GM21737 (cell line): Measurements from ENCODE around the gene AK4.
"Not testable (repeated sequence)": the region's sequence is repeated elsewhere in the genome, so short reads cannot be mapped to it uniquely, and the experiment has no call there.

Experiments
- ATAC-seq: cut with Tn5 transposase; IDR thresholded peaks from one replicate; pipeline ENCODE4 v1.9.1; 2021; ENCODE audit warnings: mild to moderate bottlenecking, moderate library complexity; ENCODE audit not compliant: unreplicated experiment

The AK4 gene

DNA sequence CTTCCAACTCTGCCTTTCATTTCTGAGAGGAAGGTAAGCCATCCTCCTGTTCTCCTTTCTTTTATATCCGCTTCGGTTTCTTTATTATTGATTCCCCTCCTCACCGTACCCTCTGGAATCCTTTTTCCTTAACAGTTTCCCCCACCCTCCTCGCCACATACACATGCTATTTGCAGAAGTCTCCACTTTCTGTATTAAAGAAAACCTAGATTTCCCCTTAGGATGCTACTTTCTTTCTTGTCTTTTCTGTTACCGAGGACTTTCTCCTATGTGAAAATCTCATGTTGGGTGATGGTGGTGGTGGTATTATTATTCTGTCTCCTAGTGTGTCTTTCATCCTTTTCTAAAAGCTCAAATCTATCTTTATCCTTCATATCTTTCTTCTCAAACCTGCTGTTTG, 62.3 kb downstream of the AK4 start:
- ATAC-seq: no peak

DNA sequence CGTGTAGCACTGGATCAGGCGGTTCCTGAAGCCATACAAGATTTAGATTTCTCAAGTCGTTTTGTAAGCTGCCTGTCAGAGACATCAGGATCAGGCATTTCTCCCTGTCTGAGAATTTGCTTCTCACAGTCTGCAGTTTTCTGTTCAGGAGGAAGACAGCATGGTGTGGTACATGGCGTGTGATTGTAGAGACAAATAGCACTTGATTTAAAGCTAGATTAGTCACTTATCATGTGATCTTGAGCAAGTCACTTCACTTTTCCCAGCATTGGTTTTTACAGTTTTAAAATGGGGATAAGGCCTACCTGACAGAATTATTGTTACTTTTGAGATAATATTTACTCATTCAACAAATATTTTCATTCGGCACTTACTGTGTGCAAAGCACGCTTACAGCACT, 63.3 kb downstream of the AK4 start:
- no peak for ATAC-seq

DNA sequence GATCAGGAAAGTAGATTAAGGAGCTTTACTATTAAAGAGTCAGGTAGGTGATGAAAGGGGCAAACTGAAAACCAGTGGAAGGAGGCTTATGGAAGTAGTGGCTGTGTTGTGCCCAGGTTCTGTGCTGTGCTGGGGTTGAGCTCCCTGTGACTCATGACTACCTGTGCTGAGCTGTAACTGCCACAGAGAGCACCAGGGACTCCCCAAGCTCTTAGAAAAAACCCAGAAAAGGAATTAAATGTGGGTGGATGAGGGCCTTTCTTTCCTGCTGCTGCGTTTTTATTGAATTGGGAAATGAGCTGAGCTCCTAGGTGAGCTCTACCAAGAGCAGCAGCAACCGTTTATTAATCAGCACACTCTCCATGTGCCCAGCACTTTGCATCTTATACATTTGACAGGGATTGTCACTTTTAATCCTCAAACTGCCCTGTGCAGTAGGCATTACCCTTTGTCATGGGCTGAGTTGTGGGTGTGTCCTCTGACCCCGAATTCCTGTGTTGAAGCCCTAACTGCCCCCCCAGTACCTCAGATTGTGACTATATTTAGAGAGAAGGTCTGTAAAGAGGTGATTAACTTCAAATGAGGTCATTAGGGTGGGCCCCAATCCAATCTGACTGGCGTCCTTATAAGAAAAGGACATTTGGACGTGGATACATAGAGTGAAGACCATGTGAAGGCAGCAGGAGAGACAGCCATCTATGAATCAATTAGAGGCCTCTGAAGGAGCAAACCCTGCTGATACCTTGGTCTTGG, 65.4 kb downstream of the AK4 start:
- no peak for ATAC-seq

DNA sequence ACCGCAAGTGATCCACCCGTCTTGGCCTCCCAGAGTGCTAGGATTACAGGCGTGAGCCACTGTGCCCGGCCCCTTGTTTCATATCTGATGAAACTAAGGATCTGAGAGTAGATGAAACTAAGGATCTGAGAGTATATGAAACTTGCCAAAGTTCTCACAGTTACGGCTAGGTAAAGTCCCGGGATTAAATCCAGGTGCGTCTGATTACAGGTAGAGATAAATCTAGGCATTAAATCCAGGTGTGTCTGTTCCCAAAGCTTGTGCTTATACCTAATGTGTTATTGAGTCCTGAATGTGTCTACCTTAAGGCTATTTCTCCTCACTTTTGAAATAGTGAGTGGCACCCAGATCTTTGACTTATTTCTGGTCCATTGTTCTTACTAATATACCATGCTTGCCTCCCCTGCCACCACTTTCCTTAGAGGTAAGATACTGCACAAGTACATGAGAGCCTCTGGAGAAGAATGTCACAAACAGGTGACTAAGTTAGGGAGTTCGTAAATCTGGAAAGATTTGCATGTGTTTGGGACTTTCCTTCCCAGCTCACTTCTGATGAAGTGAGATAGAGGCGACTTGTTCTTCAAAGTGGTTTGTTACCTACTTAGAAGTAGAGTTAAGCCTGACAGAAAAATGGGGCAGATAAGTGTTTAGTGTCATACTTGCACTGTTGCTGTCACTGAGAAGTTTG, 66.5 kb downstream of the AK4 start:
- no peak for ATAC-seq

DNA sequence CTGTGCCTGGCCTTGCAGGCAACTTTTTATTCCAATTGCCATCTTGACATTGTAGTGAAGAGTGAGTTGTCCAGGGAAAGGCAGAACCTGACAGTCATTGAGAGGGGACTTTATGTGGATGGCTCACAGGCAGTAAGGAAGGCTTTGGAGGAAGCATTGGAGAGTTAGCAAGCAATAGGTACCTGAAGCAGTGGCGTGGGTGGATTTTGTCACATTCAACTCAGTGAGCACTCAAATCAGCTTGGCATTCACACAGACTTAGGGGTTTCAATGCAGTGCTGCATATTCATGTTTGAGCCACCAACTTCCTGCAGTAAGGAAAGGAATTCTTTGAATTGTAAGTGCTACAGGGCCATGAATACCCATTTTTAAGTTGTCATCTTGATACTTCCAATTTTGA, 69.0 kb downstream of the AK4 start:
- ATAC-seq: no peak

DNA sequence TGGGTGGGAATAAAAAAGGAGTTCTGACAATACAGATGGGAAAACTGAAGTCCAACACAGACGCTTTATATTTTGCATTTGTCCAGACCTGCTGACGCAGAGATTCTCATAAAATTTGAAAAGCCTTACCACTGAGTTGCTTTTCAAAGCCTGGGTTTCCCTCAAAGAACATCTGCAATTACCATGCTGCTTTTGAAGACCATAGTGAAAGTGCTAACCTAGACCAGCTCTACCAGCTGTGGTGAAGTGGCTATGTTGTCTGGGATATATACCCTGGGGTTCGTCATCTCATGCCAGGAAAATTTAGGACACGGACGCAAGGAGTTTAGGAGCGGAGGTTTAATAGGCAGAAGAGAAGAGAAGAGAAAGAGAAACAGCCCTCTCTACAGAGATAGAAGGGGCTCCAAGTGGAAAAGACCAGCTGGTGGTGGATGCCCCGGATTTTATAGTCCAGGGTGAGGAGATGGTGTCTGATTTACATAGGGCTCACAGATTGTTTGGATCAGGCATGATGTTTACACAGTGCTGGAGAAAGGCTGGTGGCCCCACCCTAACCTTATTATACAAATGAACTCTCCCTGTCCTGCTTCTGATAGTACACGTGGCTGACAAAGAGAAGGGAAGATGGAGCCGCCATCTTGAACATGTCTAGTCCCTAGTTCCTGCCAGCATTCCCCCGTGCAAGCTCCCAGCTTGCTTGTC, 73.8 kb downstream of the AK4 start:
- ATAC-seq: no peak

DNA sequence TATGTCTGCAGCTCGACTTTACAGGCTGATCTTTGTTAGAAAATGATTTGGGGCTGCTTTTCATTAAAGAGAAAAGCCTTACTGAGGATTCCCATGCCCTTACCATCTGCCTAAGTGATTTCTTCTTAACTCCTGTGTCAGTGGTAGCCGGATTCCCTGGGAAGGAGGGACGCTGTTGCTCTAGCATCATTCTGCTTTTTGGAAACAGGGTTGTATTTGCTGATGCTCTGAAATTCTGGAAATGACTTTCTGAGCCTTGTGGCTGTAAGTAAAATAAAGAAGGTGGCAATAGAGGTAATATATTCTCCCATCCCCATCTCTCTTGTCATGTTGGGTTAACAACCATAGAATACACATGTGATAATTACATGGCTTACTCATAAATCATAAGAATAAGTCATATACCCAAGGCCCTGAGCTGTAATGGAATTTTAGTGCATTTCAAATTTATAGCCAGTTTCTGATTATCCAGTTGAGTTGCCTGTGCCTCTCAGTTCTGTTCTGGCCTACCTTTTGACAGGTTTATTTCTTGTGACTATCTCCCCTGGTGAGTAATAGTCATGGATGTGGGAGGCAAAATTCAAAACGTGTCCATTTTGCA, 74.4 kb downstream of the AK4 start:
- ATAC-seq: no peak

DNA sequence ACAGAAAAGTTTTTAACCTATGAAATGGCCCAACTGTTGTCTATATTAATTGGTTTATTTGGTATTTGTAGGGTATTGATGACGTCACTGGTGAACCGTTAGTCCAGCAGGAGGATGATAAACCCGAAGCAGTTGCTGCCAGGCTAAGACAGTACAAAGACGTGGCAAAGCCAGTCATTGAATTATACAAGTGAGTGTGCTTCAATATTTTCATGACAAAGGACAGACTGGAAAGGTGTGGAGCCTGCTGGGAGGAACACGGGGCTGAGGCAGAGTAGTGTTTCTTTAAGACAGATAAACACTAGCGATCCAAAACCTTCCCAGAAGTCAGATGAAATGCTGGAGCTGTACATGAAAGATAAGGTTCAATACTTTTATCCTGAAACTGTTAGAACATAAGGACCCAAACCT, 76.7 kb downstream of the AK4 start:
- no peak for ATAC-seq

DNA sequence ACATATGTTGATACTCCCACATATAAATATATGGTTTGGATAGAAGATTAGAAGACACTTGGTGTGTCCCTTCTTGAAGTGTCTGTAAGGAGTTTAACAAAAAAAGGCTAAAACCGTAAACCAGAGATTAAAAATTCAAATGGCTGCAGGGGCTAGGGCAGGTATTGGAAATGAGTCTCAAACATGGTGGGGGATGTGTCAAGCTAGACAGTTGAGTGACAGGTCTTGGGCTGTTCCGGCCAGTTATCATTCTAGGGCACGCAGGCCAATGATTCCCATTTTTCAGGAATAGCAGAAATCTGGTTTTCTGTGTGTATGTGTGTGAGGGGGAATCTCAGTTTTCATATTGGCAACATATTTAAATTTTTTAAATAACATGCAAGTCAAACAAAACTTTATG, 77.2 kb downstream of the AK4 start:
- no peak for ATAC-seq

DNA sequence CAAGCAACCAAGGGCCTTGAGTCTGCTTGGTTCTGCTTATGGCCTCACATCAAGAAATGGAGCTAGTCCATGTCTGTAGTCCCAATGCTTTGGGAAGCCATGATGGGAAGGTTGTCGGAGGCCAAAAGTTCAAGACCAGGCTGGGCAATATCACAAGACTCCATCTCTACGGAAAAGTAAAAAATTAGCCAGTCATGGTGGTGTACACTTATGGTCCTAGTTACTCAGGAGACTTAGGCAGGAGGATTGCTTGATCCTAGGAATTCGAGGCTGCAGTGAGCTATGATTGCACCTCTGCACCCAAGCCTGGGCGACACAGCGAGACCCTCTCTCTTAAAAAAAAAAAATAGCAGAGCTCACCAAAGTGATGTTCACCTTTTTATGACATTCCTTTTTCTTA, 81.2 kb downstream of the AK4 start:
- no peak for ATAC-seq

DNA sequence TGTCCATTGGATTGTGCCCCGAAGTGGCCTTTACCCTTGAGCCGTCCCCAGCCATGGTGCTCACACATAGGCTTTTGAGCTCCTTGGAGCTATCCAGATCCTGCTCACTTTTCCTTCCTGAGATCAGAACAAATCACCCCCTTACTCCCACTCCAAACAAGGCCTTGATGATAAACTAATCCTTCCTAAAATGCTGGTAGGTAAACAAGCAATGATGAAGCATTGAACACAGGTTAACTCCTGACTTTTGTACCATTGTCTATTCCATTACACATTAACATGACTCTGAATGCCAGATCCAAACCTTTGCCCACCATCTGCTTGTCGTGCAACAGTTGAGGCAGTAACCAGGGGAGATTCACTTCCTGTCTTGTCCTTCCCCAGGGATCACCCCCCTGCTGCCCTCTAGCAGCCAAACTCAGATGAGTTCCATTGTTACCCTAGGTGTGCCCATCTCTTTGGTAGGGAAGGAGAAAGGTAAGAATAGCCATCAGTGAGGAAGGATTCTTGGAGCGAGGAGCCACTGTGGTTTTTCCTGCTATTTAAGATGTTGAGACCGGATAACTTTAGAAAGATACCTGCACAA, 81.8 kb downstream of the AK4 start:
- no peak for ATAC-seq

DNA sequence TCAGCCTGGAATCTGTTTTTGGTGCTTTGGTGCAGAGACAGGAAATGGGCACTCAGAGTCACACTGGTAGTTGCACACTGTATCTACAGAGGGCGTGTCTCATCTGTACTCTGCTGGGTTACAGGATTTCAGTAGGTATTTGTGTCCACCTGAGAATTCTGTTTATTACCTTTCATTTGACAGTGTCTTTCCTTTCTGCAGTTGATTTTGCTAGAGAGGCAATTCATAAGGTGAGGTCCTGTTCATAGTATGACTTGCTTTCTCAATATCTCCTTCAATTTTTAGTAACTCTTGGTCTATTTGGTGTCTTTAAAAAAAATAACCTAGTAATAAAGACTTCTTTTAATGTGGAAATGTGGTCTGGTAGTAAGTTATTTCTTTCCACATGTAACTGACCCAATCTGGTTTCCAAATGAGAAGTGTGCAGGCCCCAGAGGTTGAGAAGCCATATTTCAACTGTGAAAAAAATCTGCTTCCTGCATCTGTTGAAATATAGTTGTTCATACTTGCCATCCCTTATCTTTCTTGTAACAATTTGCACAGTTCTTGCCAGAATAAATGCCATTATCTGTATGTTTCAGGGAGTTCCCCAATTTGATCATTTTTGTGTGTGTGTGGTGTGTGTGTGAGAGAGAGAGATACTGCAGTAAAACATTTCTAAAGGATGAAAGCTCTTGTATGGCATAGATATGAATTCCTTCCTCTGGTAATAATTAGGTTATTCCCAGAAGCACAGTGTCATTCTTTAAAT, 82.9 kb downstream of the AK4 start:
- ATAC-seq: peak; percentile 61

DNA sequence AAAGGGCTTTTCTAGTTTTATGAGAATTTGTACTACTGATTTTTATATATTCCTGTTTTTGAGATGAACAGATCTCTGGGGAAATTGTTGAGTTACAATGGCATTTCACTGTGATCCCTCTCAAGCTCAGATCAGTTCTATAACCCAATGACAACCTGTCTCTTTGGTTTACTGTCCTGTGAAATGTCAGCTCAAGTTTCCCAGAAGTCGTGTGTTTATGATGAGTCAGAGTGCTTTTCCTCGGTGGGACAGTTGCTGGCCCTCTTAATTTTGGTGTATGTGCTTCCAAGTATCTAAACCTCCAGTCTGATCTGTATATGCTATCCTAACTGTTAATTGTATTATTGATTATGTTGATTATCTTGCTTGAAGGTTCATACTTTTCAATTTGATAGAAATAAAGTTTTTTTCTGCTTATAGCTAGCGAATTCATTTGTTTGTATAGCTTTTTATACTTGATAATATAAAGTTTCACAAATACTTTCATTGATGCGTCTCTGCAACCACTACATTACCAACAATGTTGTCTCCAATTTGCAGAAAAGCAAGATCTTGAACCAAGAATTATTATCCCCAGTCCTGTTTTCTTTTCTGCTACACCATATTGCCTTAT, 83.8 kb downstream of the AK4 start:
- ATAC-seq: no peak

DNA sequence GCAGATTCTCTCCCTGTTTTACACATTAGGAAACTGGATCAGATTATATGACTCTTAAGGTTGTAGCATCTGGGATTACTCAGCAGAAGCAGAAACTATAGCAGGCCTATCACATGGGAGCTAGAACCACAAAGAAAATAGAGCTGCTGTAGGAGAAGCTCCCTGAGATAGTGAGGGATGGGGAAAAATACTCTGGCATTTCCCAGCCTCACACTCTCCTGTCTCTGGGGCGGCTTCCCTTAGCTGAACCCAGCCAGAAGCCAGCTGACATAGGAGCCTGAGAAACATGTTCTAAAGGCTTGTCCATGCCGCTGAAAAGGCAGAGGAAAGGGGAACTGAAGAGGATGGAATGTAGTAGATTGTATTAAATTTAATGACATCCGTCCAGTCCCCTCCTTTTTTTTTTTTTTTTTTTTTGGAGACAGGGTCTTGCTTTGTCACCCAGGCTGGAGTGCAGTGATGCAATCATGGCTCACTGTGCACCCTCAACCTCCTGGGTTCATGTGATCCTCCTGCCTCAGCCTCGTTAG, 84.5 kb downstream of the AK4 start:
- ATAC-seq: no peak

DNA sequence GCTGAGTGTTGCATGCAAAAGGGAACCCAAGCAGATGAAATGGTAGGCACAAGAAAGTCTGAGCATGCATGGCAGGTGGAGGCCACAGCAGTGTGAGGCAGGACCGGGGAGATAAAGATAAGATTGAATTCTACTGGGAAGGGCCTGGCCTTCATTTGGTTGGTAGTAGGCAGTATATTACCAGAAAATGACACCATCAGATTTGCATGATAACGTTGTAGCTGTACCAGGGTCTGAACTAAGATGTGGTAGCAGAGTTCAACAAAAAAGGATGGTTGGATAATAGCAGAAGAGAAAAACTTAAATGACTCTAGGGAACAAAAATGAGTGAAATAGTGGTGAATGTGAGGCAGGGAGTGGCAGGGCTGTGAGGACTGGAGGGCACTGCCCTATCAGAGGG, 85.8 kb downstream of the AK4 start:
- ATAC-seq: no peak

DNA sequence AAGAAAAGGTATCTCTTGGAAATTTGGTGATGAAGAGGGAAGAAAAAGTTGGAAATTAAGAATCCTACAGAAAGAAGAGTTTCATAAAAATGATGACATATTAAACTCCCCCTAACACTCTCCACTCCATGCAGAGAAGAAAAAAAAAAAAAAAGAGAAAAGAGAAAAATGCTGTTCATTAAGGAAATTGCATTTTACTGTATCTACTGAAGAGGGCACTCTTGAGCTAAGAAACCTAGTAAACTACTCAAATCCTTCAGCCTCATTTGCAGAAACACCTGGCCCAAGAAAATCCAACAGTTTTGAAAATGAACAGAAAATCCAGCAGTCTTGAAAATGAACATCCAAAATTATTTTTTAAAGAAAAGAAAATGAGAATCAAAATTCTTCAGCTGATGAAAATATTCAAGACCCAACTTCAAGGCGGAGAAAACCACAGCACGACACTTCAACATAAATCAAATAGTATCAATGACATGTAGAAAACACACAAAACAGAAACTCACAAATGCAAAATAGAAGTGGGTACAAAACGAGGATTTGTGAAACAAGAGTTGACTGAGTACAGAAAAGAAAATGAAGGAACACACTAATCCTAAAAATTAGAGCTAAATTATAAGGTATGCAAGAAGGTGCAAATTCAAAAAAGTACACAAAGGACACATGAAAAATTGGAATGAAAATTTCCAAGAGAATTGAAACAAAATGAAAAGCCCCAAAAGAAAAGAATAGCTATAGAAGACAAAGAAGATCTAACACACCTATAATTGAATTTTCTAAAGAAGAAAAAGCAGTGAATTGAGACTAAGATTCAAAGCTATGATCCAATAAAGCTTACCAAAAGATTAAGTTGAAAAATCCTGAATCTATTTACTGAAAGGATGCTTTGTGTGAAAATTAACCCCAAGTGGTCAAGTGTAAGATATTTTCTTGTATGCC, 88.1 kb downstream of the AK4 start:
- ATAC-seq: no peak

DNA sequence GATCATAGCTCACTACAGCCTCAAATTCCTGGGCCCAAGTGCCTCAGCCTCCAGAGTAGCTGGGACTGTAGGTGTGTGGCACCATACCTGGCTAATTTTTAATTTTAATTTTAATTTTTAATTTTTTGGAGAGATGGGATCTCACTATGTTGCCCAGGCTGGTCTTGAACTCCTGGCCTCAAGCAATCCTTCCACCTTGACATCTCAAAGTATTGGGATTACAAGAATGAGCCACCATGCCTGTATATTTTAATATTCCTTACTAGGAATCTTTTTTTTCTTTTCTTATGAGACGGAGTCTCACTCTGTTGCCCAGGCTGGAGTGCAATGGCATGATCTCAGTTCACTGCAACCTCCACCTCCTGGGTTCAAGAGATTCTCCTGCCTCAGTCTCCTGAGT, 89.1 kb downstream of the AK4 start:
- ATAC-seq: not testable (repeated sequence)

DNA sequence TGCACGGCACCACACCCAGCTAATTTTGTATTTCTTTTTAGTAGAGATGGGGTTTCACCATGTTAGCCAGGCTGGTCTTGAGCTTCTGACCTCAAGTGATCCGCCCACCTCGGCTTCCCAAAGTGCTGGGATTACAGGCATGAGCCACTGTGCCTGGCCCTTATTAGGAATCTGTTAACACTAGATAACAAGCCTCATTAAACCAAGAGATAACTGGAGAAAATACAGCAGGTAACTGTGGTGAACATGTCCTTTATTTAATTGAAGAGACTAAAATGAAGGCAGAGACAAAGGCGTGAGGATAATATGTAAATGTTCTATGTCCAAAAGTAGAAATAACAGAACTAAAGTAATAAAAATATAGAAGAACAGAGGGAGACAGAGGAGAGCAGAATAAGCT, 89.5 kb downstream of the AK4 start:
- ATAC-seq: no peak

DNA sequence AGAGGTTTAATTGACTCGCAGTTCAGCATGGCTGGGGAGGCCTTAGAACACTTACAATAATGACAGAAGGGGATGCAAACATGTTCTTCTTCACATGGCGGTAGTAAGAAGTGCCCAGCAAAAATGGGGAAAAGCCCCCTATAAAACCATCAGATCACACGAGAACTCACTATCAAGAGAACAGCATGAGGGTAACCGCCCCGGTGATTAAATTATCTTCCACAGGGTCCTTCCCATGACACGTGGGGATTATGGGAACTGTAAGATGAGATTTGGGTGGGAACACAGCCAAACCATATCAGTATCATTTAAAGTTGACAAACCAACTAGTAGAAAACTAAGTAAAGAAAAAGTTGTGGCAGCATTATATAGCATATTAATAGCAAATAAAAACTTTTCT, 90.0 kb downstream of the AK4 start:
- no peak for ATAC-seq
